Astrocyte (in vitro differentiated cells and primary cell): ENCODE results near the gene MRPL12.

Source experiments
- CTCF ChIP-seq: IDR thresholded peaks from 2 replicates; pipeline ENCODE4 v1.5.1; 2011; ENCODE audit warnings: low read depth, mild to moderate bottlenecking, inconsistent platforms, low read length, moderate library complexity; ENCODE audit not compliant: insufficient read depth
- EZH2 ChIP-seq: IDR thresholded peaks from 2 replicates; pipeline ENCODE4 v1.6.1; 2012; ENCODE audit warnings: mild to moderate bottlenecking, low read length, inconsistent platforms; ENCODE audit not compliant: insufficient read depth

GRCh38 chr17:81690549-81690948 lies 12.6 kb upstream of the MRPL12 start:
- TF ChIP-seq CTCF, result no peak
- no peak for TF ChIP-seq EZH2
